Stimulated activated CD8-positive, alpha-beta memory T cell treated with anti-CD3 and anti-CD28 coated beads, Interleukin-4, amount 100 ng/mL, for 24 hours (primary cell): ENCODE measurements around the gene EREG.
"Not testable (repeated sequence)": the region's sequence is repeated elsewhere in the genome, so short reads cannot be mapped to it uniquely, and the experiment has no call there.

Experiments used
- DNase-seq: peaks from one replicate; pipeline ENCODE4 v3.0.0-alpha.2; 2020; ENCODE audit warnings: low read depth

Gene EREG

DNA sequence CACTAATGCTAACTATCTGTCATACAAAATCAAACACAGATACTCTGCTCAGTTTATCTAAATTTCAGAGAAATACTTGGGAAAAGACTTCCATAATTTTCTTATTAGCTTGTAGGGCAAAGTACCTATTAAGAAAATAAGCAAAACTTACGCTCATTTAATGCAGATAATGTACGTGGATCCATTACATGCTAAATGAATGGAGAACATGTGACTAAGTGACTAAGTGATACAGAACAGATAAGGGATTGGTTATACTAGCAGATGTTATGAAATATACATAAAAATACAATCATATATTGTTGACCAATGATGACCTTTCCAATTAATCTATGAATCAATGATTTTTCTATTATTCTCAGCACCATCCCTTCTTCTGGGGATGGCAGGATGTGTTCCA is 25.7 kb downstream of the EREG start:
- DNase-seq = no peak

DNA sequence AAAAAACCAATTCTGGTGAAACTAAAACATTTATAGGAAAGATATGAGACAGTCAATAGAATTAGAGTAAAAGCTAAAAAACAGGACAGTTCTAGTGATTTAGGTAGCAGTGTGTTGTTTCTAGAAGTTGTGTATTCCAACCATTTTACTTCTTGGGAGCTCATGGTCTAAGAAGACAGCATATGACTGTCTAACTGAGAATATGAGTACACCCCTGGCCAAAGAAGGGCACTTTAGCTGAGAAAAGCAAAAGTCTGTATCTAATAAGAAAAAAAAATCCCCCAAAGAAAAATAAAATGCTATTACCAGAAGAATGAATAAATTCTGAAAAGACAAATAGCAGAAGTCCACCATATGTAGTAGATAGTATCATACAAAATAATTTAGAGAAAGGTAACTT is 26.4 kb downstream of the EREG start:
- DNase-seq = no peak

DNA sequence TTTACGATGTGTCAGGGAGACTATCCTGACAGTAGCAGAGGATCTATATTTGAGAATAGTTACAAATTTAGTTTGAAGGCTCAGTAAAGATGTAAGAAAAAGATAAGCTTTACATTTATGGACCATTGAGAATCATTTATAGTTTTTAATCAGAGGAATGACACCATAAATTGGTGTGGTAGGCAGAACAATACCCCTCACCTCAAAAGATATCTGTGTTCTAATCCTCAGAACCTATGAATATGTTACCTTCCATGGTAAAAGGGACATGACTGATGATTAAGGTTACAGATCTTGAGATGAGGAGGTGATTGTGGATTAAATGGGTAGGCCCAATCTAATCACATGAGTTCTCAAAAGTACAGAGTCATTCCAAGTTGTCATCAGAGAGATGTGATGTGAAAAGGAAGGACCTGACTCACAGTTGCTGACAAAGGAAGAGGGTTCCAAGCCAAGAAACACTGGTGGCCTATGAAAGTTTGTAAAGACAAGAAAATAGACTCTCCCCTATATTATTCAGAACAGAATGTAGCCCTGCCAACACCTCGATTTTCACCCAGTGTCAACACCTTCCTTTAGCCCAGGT is 27.0 kb downstream of the EREG start:
- no peak for DNase-seq

DNA sequence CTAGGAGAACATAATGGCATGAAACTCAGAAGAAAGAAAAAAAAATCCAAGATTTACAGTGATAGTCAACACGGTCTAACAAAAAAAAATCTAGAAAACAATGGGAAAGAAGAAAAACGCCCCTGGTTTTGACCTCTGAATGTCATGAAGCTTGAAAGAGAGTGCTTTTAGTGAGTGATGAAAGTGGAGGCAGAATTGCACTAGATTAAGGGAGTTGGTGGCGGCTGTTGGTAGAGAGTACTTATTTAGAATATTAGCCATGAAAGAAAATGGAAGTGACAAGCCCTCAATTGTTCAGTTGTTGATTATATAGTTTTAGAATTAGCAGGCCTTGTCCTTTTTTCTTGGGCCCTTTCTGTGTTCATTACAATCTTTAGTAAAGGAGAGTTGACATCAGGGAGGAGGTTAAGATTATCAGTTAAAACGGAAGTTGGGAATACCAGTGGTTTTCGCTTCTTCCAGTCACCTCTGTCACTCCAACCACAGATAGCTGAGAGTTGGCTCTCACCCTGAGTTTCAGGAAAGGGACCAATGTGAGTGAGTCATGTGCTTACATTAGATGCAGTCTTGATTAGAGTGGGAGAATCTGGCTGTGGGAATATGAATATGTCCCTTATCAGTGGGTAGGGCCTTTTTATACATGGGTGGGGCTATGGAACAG is 29.7 kb downstream of the EREG start:
- no peak for DNase-seq

DNA sequence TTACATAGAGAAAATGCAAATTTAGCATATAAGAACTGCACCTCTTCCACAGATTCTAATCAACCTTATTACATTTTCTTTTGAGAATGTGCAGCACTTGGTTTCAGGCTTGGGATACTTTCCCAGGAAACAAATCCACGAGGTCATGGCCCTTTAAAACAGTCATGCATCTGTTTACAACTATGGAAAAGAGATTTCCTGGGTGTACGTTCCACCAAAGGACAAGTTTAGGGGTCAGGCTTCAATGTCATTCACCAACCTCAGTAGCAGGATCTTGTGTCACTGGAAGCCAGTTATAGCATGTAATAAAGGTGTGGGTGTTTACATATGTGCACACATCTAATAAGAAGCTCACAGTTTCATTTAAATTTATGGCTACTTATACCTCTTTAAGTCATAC is 30.7 kb downstream of the EREG start:
- no peak for DNase-seq

DNA sequence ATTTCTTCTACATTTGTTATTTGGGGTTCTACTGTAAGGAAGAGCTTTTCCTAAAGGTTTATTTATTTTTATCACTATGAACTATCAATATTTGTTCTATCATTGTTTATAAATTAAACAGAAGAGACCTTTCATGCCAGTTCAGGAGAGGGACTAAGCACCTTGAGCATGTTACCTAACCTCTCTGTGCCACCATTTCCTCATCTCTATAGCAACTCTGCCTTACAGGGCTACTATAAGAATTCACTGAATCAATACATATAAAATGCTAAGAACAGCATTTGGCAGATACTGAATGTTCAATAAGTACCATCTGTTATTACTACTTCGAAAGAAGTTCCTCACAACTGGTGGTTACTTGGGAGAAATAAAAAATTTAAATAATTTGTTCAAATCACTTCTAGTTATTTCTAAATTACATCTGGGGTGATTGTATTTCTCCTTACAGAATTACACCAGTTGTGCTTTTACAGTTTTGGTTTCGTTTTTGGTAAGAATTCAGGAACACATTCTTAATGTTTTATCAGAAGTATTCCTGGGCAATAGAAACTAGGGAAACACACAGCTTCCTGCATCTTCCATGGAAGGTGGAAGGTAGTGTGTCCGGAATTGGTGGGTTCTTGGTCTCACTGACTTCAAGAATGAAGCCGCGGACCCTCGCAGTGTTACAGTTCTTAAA is 32.9 kb downstream of the EREG start:
- DNase-seq = no peak

DNA sequence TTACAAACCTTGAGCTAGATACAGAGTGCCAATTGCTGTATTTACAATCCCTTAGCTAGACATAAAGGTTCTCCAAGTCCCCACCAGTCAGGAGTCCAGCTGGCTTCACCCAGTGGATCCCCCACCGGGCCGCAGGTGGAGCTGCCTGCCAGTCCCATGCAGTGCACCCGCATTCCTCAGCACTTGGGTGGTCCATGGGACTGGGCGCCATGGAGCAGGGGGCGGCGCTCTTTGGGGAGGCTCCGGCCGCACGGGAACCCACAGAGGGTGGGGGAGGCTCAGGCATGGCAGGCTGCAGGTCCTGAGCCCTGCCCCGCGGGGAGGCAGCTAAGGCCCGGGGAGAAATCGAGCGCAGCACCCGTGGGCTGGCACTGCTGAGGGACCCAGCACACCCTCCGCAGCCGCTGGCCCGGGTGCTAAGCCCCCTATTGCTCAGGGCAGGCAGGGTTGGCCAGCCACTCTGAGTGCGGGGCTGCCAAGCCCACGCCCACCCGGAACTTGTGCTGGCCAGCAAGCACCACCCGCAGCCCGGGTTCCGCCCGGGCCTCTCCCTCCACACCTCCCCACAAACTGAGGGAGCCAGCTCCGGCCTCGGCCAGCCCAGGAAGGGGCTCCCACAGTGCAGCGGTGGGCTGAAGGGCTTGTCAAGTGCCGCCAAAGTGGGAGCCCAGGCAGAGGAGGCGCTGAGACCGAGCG is 34.1 kb downstream of the EREG start:
- DNase-seq = not testable (repeated sequence)

DNA sequence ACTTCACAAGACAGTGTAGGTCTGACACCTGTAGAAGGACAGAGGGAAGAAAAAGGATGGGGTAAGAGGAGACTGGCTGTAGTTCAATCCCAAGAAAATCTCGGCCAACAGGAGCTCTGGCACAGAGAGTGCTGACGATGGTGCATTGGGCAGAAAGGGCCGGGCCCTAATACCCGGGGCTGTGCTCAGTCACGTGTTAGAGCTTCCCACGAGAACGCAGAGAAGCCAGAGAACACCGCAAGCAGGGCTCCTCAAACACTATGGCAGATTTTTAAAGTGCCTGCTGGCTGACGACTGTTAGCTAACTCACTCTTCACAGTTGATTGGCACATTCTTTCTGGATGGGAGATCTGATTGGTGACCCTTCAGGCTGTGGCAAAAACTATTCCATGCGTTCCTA is 35.5 kb downstream of the EREG start:
- DNase-seq = no peak

GRCh38 chr4:74402692-74403456 is 37.9 kb downstream of the EREG start:
- DNase-seq = no peak

- no peak for DNase-seq
These were observed 42.9 kb downstream of the EREG start for GRCh38 chr4:74407891-74408290.

DNA sequence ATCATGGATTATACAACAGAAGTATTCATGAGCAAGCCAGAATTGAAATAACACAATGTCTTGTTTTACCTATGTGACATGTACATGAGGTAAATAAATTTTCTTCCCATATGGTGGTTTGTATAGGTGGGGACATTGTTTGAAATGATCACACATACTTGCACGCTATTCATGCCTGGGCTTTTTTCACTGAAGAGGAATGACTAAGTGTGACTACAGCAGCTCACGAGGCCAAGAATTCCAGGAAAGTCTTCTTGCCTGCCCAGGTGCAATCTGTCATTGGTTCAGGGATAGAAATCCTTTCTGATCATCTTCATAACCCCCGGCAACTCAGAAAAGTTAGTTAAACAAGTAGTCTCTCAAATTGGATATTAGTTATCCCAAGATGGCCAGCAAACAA is 43.7 kb downstream of the EREG start:
- DNase-seq = no peak

GRCh38 chr4:74410272-74410671 is 45.3 kb downstream of the EREG start:
- no peak for DNase-seq

- no peak for DNase-seq
These were observed 47.3 kb downstream of the EREG start for GRCh38 chr4:74412225-74412624.

GRCh38 chr4:74413265-74413664 is 48.3 kb downstream of the EREG start:
- DNase-seq = no peak

- no peak for DNase-seq
These were observed 49.3 kb downstream of the EREG start for GRCh38 chr4:74414149-74414809.

DNA sequence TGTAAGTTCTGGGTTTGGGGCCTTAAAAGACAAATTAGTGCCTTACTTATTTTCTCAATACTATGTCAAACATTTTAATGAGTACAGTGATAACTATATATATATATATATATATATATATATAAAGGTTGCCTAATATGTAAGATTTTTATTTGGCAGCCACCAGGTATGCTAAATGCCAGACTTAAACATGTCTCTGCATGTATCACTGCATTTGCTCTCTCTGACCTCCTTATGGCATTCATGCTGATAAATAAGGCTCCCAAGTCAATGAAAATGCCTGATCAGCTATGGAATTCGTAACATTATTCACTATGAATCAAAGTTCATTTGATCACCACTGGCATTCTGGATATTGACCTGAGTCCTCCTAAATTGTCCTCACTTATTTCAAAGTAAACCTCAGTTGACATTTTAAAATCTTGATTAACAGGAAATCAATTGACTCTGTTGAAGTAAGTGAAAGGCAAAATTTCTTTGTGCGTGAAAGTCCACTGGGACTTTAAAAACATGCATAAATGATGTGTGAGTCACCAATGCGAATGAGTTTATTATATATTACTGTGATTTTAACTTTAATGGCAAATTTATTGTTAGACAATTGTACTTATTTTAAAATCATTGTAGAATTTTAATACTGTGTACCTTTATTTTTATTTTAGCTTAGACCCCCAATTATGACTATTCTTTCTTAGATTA is 50.8 kb downstream of the EREG start:
- no peak for DNase-seq

- DNase-seq = no peak
These were observed 53.2 kb downstream of the EREG start for GRCh38 chr4:74418063-74418670.

GRCh38 chr4:74420863-74421262 is 55.9 kb downstream of the EREG start:
- no peak for DNase-seq

GRCh38 chr4:74423104-74423503 is 58.2 kb downstream of the EREG start:
- no peak for DNase-seq

DNA sequence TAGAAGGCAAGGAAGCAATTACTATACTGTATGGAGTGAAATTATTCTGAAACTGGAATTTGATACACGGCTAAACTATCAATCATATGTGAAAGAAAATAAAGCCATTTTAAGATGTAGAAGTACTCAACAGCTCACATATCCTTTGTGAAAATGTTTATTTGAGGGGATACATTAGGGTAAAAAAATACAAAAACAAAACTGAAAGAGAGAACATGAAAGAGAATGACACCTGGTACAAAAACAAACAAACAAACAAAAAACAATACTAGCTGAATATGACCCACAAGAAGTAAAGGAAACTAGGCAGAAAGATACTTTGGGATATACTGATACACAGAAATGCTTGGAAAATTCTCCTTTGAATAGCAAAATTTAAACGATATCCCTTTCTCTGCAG is 59.2 kb downstream of the EREG start:
- DNase-seq = no peak

DNA sequence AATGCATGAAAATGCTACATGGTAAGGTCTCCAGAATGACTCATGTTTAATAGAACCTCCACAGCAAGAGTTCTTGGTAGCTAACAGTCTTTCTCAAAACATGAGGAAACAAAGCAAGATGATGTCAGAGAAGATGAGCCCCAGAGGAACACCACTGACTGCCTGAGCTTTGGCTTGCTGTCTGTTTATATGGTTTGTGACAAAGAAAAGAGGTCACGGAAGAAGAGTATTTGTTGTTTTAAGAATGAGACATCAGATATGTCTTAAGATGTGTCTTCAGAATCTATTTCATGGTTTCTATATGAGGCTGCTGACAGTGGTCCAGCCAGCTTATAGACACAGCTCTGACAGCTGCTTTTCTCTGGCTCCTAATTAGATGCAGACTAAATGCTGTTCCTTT is 61.2 kb downstream of the EREG start:
- no peak for DNase-seq
